Measurements from ENCODE around the gene KRTAP10-8. TPM values are rescaled to one million over a fixed set of nuclear protein-coding genes. Genes with fewer than 3 reads are reported as not detected.

KRTAP10-8 gene
- total and polyA plus RNA-seq, 2 of the 4 experiments (the other 2 are of a cell fraction): not detected

GRCh38 chr21:44615911-44616590, 4.2 kb downstream of the KRTAP10-8 start:
- WGBS, 2 experiments (ENCODE audit: extremely low coverage in 2 of 2, insufficient read length in 1 of 2): 61% methylated on average over 11 of the region's 17 CpGs; no CpG with 5 or more reads in 1 of the 2 experiments
- in situ Hi-C loops (cut with MboI; ENCODE audit: low sequenced_read_pairs): no loop called here

More at GRCh38 chr21:44615911-44616590, 4.2 kb downstream of the KRTAP10-8 start:
- DNase-seq (no peak), ATAC-seq (ENCODE audit: low read depth) (no peak)
- no peak overlapping the region for H3K23ac ChIP-seq (ENCODE audit: low read depth, low read length)
- H3K18ac ChIP-seq (ENCODE audit: low read depth, low read length): no peak overlapping the region
- H3K9ac ChIP-seq (ENCODE audit: low read depth, low read length): no peak overlapping the region
- H3K14ac ChIP-seq (replicated peaks; ENCODE audit: low read depth, low read length): no peak overlapping the region
- dilution Hi-C loops (cut with HindIII; ENCODE audit: low sequenced_read_pairs, unreplicated experiment) (no loop called here), intact Hi-C loops (cut with micrococcal nuclease) (no loop called here)
- no peaks in the 10 kb centered on the region for H4K20me1 ChIP-seq (ENCODE audit: insufficient read depth, low read length)
- H3K4me3 ChIP-seq (ENCODE audit: insufficient read depth, low read depth, low read length): no peak overlapping the region
- no peak overlapping the region for H3K27ac ChIP-seq (ENCODE audit: insufficient read depth, low read length)
- H3K4me1 ChIP-seq (ENCODE audit: control insufficient read depth, insufficient read depth, low read length): no peaks in the 10 kb centered on the region
- H3K4ac ChIP-seq (ENCODE audit: low read depth, low read length): no peak overlapping the region
- no peak overlapping the region for H2AK9ac ChIP-seq (replicated peaks; ENCODE audit: low read depth, low read length, poor library complexity)
- no peaks in the 10 kb centered on the region for H3K9me1 ChIP-seq (ENCODE audit: insufficient read depth, low read length)
- H2BK20ac ChIP-seq (ENCODE audit: low read depth, low read length): no peak overlapping the region
- H3K79me1 ChIP-seq (ENCODE audit: low read depth in 1 of 2, low read length in 2 of 2): no peaks in the 10 kb centered on the region
- H3K27me3 ChIP-seq (ENCODE audit: control insufficient read depth, insufficient read depth, low read length): peaks cover 3% of the 10 kb centered on the region; the same call in 1 of the 2 replicates
- H2BK120ac ChIP-seq (ENCODE audit: low read depth, low read length): no peak overlapping the region
- ChIA-PET POLR2A (ENCODE audit: unreplicated experiment) (no interaction called here), CTCF (no interaction called here)
- no peak overlapping the region for H2AK5ac ChIP-seq (ENCODE audit: low read depth, low read length)
- no peak overlapping the region for H4K8ac ChIP-seq (ENCODE audit: low read depth in 2 of 2, low read length in 2 of 2)
- H4K5ac ChIP-seq (ENCODE audit: low read depth, low read length): no peak overlapping the region
- H3K4me2 ChIP-seq (ENCODE audit: low read depth, low read length): no peak overlapping the region
- H3K56ac ChIP-seq (ENCODE audit: extremely low read depth, insufficient read depth, low read length): no peak overlapping the region
- no peak for TF ChIP-seq RCOR1 (IDR thresholded peaks at IDR 0.05; ENCODE audit: insufficient replicate concordance, low read length)
- TF ChIP-seq USF2 (IDR thresholded peaks at IDR 0.05; ENCODE audit: low read depth, low read length): no peak
- peaks cover 13% of the 10 kb centered on the region for H3K9me3 ChIP-seq (ENCODE audit: control insufficient read depth, insufficient read depth, low read length)
- H4K91ac ChIP-seq (ENCODE audit: insufficient read depth, low read depth, low read length): no peak overlapping the region
- BruUV-seq (replicated peaks): no TSS peak
- H2AFZ ChIP-seq (replicated peaks; ENCODE audit: low read length, poor library complexity): no peak overlapping the region
- no peak overlapping the region for H2BK5ac ChIP-seq (ENCODE audit: low read depth, low read length, poor library complexity, severe bottlenecking)
- H2BK15ac ChIP-seq (ENCODE audit: low read depth, low read length): no peak overlapping the region
- no peaks in the 10 kb centered on the region for H3K36me3 ChIP-seq (ENCODE audit: control insufficient read depth, insufficient read depth, low read length)

Data from IMR-90 (cell line).